ENCODE data around the gene IL6ST.
"Not testable (repeated sequence)": the region's sequence is repeated elsewhere in the genome, so short reads cannot be mapped to it uniquely, and the experiment has no call there.

The IL6ST gene

DNA sequence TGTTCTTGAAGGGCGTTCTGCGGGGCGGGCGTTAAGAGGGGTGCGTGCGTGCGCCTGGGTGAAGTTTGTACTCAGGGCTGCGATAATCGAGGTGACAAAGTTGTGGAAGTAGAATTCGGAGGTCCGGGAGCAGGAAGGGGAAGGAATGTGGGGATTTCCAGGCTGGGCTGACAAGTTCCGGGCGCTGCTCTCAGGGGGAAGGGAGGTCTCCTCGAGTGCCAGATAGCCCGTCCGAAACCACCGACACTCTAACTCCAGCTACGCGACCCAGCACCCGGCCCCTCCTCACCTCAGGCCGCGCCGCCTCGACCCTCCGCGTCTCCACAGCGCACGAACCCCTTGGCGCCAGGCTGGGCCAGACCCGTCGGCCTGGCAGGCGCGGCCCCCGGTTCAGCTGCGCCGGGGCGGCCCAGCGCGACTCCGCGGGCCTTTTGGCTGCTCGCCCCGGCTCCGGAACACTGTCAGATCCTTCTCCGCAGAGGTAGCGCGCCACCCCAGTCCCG, at the start of gene IL6ST:
TSS of gene IL6ST (minus strand) at position 469 of the 503 bp plus-strand sequence. CDS start 18,685 bp downstream, outside the sequence.
- peak; percentile 55 to 63 for DNase-seq

DNA sequence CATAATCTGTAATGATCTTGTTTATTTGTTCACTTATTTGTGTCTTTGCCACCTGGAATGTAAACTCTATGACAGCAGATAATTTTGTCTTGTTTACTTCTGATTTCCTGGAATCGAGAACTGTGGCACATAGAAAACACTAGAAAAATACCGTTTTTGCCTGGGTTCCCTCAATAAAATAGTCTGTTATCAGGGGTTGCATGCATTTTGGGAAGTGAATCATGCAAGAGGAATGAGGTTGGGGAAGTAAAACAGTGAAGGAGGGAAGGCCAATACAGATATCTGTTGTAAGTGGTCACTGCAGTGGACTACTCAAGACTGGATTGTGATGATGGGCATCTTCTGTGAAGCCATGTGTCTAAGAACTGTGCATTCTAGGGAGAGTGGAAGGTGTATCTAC, 45.2 kb upstream of the IL6ST start:
- DNase-seq = no peak

DNA sequence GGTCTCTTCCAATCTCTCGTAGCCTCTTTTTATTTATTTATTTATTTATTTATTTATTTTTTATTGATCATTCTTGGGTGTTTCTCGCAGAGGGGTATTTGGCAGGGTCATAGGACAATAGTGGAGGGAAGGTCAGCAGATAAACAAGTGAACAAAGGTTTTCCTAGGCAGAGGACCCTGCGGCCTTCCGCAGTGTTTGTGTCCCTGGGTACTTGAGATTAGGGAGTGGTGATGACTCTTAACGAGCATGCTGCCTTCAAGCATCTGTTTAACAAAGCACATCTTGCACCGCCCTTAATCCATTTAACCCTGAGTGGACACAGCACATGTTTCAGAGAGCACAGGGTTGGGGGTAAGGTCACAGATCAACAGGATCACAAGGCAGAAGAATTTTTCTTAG, 43.4 kb upstream of the IL6ST start:
- DNase-seq = not testable (repeated sequence)

DNA sequence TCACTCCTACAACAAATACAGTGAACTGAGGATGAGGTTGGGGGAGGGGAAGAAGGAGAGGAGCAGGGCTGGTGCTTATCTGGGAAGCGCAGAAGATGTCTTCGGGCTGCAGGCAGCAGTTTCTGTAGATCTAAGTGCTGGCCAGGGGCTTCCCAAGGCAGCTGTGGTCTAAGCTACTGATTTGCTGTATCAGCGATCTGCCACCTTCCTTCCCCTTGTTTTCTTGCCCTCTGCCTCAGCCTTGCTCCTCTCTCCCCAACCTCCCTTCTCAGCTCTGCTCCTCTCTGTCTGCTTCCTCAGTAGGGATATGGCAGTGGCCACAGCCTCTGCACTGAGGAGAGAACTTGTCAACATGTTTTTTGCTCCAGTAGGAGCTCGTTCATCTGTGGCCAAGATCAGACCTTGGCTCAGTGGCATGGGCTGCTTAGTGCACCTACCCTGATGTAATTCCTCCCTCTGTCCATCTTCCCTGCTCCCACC, 42.8 kb upstream of the IL6ST start:
- no peak for DNase-seq

DNA sequence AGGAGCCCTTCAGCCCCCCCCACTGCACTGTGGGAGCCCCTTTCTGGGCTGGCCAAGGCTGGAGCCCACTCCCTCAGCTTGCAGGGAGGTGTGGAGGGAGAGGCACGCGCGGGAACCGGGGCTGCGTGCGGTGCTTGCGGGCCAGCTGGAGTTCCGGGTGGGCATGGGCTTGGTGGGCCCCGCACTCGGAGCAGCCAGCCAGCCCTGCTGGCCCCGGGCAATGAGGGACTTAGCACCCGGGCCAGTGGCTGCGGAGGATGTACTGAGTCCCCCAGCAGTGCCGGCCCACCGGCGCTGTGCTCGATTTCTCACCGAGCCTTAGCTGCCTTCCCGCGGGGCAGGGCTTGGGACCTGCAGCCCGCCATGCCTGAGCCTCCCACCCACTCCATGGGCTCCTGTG, 40.6 kb upstream of the IL6ST start:
- DNase-seq = not testable (repeated sequence)

DNA sequence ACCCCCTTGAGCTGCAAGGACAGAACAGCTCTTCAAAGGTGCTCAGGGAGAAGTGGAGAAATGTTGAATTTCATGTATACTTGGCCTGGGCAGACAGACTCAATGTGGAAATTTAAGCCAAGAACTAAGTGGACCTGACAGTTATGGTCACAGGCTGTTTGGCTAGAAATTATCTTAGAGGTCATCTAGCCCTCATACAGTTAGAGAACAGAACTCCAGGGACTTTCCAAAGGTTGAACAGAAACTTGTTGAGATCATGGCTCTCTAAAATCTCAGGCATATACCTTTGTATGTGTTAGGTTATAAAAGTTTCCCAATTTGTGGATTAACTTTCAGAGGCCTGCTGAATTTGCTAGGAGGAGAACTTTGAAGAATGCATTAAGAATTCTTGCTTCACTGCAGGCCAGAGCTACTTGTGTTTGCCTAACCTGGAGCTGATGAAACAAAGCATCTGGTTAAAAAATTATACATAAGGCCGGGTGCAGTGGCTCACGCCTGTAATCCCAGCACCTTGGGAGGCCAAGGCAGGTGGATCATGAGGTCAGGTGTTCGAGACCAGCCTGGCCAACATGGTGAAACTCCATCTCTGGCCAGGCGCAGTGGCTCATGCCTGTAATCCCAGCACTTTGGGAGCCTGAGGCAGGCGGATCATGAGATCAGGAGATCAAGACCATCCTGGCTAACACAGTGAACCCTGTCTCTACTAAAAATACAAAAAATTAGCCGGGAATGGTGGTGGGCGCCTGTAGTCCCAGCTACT, 35.3 kb upstream of the IL6ST start:
- not testable (repeated sequence) for DNase-seq

DNA sequence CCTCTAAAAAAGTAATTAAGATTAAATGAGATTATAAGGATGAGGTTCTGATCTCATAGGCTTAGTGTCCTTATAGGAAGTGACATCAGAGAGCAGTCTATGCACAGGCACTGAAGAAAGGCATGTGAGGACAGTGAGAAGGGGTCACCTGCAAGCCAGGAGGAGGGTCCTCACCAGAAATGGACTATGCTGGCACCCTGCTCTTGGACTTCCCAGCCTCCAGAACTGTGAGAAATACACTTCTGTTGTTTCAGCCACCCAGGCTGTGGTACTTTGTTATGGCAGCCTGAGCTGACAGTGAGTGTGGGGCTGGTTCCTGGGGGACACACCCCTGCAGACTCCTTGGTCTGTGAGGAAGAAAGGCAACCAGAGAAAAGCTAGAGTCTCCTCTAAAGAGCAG, 34.7 kb upstream of the IL6ST start:
- no peak for DNase-seq

DNA sequence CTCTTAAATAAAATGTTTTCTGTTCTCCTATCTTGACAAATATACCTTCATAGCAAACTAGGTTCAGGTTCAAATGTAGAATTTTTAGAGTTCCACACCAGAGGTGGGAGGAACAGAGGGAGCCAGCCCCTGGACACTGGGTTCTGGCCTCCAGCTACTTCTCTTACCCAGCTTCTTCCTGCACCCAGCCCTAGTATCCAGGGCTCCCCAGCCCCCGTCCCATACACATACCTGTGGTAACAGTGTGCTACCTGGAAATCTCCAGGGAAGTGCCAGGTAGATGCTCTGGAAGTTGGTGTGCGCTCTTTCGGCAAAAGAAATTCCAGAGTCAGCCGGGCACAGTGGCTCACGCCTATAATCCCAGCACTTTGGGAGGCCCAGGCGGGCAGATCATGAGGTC, 33.9 kb upstream of the IL6ST start:
- no peak for DNase-seq

DNA sequence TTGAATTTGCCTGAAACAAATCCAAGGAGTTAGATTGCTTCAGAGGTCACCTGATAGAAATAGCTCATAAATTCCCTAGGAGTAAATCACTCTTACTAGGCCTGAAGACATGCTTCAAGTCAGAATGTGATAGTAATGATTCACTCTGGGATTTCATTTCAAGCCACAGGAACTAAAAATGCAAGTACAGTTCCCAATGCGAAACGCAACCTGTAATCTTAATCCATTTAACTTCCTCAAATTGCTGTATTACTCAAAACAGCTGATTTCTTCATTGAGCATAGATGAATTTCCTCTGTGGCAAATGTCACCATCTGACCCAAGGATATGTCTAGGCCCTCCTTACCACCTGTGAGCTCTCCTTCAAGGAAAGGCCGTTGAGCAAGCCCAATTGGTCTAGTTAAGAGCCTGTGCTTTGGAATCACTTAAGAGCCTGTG, 32.1 kb upstream of the IL6ST start:
- peak; percentile 45 to 47 for DNase-seq

DNA sequence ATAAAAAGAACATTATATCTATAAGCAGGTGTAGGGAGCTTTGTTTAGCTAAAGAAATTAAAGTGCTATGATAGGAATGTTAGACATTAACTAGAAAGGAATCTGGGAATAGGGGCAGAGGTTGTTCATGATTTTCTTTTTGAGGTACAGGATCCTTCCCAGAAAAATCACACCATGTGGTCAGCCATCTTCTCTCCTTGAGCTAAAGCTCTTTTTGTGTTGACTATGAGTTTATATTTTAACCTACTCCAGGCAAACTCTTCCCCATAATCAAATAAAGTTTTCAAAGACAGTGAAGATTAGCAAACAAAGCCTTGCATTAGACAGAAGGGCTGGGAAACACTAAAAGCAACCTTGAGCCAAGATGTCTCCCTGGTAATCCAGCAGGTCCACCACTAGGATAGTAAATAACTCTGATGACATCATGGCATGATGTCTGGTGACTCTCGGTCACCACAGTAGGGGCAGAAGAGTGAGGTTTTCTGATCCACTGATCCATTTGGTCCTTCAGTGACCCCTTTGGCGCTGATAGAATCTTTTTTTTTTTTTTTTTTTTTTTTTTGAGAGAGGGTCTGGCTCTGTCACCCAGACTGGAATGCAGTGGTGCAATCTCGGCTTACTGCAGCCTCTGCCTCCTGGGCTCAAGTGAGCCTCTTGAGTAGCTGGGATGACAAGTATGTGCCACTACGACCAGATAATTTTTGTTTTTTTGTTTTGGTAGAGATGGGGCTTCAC, 30.6 kb upstream of the IL6ST start:
- no peak for DNase-seq

DNA sequence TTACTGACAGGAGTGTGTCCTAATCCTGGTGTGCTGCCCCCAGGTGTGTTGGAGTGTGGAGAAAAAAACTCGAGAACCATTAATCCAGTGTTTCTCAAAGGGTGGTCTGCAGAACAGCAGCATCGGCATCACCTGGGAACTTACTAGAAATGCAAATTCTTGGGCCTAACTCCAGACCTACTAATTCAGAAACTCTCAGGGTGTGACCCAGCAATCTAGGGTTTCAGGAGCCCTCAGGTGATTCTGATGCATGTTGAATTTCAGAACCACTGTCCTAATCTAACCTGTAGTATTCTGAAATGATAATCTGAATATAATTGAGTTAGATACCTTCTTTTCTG, 30.0 kb upstream of the IL6ST start:
- DNase-seq = no peak

DNA sequence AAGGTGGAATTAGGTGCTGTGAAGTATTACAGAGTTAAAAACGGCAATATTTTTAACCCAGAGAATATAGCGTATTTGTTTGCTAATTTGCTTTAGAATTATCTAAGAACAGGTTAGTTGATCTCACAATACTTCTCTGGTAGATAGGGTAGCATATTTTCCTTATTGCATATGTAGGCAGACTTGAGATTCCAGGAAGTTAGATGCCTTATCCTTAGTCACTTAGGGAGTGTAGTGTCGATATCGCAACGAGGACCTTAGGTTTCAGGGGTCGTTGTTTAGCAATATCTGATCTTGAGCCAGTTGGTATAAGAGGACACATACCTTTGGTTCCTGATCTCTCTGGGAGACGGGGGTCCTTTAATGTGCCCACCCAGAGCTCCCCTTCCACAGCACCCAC, 28.5 kb upstream of the IL6ST start:
- DNase-seq = no peak

DNA sequence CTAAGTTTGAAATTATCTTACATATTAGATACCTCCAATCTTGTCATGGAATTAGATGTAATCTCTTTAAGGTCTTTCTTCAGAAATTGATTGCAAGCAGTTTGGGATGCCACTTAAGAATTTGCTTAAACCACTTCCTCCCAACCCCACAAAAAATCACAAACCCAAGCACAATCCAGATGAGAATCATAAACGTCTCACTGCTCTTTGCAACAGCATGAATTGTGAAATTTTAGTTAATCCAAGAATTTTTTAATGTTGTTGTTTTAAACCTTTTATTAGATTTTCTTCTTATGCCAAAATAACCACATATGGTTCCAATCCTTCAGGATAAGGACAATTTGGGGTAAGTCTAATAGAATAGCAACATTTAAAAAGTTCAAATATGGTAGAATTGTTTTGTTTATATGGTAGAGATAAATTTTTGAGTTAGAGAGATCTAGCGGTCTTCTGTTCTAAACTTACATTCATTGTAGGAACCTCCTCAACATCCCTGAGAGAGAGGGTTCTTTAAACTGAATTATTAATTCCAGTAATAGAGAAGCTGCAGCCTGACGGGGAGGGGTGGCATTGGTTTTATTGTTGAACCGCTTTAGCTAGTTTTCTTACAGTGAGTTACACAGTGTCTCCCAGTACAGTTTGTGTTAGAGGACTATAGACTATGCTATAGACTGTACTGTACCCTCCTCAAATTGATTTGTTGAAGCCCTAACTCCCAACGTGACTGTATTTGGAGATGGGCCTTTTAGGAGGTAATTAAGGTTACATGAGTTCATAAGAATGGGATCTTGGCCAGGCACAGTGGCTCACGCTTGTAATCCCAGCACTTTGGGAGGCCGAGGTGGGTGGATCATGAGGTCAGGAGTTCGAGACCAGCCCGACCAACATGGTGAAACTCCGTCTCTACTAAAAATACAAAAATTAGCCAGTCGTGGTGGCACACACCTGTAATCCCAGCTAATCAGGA, 24.8 kb upstream of the IL6ST start:
- DNase-seq = no peak

DNA sequence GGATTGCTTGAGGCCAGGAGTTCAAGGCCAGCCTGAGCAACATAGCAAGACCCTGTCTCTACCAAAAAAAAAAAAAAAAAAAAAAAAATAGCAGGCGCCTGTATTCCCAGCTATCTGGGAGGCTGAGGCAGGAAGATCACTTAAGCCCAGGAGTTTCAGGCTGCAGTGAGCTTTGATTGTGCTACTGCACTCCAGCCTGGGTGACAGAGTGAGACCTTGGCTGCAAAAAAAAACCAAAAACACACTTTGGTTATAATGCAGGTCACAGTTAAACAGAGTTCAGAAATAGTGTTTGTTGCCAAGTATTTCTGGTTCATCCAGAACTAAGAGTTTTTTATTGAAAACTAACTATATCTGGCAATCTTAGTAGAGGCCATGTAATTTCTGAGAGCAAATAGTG, 24.1 kb upstream of the IL6ST start:
- no peak for DNase-seq

DNA sequence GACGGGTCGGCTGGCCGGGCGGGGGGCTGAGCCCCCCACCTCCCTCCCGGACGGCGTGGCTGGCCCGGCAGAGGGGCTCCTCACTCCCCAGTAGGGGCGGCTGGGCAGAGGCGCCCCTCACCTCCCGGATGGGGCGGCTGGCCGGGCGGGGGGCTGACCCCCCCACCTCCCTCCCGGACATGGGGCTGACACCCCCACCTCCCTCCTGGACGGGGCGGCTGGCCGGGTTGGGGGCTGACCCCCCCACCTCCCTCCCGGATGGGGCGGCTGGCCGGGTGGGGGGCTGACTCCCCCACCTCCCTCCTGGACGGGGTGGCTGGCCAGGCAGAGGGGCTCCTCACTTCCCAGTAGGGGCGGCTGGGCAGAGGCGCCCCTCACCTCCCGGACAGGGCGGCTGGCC, 19.9 kb upstream of the IL6ST start:
- not testable (repeated sequence) for DNase-seq

DNA sequence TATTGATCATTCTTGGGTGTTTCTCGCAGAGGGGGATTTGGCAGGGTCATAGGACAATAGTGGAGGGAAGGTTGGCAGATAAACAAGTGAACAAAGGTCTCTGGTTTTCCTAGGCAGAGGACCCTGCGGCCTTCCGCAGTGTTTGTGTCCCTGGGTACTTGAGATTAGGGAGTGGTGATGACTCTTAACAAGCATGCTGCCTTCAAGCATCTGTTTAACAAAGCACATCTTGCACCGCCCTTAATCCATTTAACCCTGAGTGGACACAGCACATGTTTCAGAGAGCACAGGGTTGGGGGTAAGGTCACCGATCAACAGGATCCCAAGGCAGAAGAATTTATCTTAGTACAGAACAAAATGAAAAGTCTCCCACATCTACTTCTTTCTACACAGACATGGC, 19.2 kb upstream of the IL6ST start:
- DNase-seq = not testable (repeated sequence)

DNA sequence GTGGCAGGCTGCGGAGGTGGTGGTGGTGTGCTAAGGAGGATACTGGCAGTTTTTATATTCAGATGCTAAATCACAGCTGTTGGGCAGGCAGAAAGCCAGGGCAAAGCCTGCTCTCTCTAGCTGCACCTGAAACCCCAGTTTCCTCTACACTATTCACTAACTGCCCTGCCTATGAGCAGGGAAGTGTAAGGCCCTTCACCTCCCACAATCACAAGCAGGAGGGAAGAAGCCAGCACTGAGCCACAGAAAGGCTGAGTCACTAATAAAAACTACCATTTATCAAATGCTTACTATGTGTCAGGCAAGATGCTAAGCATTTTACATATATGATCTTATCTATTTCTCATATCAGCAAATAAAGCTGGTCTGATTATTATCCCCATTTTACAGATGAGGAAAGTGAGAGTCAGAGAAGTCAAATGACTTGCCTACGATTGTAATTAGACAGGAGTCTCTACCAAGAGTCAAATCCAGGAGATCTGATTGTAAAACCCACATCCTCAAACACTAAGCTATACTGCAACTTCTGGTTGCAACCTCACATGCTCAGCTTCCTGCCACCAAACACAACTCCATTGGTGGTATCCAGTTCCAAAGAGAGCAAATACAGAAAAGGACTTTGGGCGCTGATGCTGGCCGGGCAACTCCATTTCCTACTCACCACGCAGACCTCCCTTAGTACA, 17.7 kb upstream of the IL6ST start:
- peak; percentile 10 to 27 for DNase-seq

DNA sequence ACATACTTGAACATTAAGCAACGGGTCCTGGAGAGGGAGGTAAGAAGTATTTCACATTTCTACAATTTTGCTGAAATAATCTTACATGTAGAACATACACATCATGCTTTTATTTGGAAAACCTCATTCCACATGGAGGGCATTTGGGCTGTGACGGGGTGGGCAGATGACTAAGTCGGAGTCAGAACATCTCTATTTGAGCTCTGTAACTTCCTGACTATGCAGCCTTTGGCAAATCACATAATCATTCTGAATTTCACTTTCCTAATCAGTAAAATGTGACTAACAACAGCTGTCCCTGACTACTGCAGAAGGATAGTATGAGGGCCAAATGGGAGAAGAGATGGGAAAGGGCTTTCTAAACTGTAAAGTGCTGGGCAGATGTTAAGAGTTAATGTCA, 17.1 kb upstream of the IL6ST start:
- DNase-seq = no peak

DNA sequence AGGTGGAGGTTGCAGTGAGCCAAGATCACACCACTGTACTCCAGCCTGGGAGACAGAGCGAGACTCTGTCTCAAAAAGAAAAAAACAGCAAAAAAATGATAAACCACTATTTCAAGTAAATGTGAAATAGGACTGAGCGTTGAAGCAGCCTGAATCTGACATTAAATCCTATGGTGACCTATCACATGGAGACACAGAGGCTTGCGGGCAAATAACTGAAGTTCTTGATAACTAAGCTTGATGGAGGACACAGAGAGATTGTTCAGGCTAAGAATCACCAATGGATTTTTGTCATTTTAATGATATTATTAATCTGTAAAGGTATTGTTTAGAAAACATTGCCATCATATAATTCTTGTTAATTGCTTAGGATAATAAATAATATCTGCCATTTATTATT, 15.7 kb upstream of the IL6ST start:
- DNase-seq = no peak

DNA sequence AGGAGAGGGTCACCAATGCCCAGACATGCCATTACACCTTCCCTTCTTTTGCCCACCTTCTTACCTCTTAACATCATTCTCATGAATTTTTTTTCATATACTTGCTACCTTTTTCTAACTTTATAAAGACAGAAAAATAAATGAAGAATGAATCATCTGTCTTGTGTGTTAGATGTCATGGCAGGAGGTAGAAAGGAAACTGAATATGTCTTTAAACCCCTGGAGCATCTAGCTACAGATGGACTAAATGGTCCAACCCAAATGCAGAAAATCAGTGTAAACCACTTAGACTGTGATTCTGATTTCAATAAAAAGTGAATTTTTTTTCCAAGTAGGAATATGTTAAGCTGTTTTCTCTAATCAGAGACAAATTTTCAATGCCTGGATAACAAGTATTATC, 11.8 kb upstream of the IL6ST start:
- DNase-seq = no peak

DNA sequence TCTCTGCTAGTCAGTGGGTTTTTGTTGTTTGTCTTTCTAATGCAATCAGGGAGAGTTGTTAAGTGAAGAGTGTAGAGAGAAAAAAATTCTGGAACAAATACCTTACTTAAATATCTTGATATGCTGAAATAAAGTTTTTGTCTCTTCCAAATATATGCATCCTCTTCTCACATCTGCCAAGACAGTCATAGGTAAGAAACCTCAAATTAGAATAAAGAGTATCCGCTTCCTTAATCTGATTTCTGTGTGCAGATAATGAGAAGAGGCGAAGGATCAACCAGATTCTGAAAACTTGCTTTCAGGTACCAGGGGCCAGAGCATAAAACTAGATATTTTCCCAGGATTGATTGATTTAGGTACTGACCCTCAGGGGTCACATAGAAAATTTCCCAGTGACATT, 11.3 kb upstream of the IL6ST start:
- no peak for DNase-seq

DNA sequence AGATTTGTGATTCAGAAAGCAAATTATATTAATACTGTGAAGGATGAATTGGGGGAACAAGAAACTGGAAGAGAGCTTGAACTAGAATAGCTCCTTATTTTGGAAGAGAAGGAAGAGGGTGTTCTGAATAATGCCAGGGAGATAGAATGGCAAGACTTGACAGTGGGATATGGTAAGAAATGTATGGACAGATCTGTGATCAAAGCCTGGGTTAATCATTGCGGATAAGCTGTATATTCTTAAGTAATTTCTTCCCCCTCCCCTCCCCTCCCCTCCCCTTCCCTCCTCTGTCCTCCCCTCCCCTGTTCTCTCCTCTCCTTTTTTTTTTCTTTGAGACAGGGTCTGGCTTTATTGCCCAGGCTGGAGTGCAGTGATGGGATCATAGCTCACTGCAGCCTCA, 10.1 kb upstream of the IL6ST start:
- no peak for DNase-seq

All from Kasumi-1 (cell line).